ENCODE results near the gene ZBTB24. TPM values are rescaled to one million over a fixed set of nuclear protein-coding genes. Genes with fewer than 3 reads are reported as not detected.

Gene ZBTB24
- total and polyA plus RNA-seq, 2 of the 13 experiments (the other 11 are each of a cell fraction or from before 2014, with no cell fraction given): 1.5 to 6.2 TPM

DNA sequence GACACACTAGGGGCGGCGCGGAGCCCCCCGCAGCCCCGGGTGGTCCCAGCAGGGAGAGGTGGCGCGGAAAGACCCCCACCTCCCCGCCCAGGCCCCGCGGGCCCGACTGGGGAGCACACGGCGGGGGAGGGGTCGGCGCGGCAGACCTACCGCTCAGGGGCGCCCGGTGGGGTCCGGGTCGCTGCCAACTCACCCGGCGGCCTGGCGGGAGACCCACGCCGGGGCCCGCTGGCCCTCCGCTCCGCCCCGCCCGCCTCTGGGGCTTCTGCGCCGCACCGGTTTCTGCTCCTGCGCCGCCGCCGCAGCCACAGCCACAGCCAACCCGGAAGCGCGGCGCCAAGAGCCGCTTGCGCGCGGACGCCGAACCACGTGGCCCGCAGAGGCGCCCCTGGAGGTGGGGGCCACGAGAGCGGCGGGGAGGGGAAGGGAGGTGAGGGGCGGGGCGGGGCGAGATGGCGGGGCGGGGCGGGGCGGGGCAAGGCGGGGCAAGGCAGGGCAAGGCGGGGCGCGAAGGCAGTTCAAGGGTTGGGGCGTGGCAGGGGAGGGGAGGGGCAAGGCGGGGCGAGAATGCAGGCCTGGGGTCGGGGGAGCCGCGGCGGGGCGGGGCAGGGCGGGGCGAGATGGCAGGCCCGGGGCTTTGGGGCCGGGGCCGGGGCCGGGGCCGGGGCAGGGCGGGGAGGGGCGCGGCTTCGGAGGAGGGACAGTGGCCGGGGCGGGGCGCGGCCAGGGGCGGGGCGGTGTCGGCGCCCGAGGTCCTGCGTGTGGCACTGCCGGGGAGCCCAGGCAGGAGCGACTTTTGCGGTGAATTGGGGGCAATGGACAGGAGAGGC is at the start of gene ZBTB24 (continued):
- TF ChIP-seq TMF1 (CRISPR knock-in tag; IDR thresholded peaks at IDR 0.05; ENCODE audit: low read depth) (peak; percentile 85; the same call in 1 of the 2 replicates), ETS1 (CRISPR knock-in tag; IDR thresholded peaks at IDR 0.05) (no peak), ZNF343 (CRISPR knock-in tag; IDR thresholded peaks at IDR 0.05) (no peak), ZFP36L1 (CRISPR knock-in tag; IDR thresholded peaks at IDR 0.05) (0 out of 2 replicates have a peak, but pooled peaks have one; percentile 56), MYPOP (CRISPR knock-in tag; IDR thresholded peaks at IDR 0.05) (peak; percentile 96), NFATC3 (CRISPR knock-in tag; IDR thresholded peaks at IDR 0.05) (no peak), CBX2 (IDR thresholded peaks at IDR 0.05; ENCODE audit: low read depth, low read length) (no peak), CBX2 (CRISPR knock-in tag; IDR thresholded peaks at IDR 0.05; ENCODE audit: low read depth) (0 out of 2 replicates have a peak, but pooled peaks have one; percentile 23), ZNF746 (CRISPR knock-in tag; IDR thresholded peaks at IDR 0.05) (0 out of 2 replicates have a peak, but pooled peaks have one; percentile 35), ZNF691 (CRISPR knock-in tag; IDR thresholded peaks at IDR 0.05; ENCODE audit: borderline replicate concordance, low read depth) (peak; percentile 42; the same call in 1 of the 2 replicates), ZBTB37 (CRISPR knock-in tag; IDR thresholded peaks at IDR 0.05) (no peak), ZNF441 (CRISPR knock-in tag; IDR thresholded peaks at IDR 0.05; ENCODE audit: borderline replicate concordance) (no peak), ZBTB43 (CRISPR knock-in tag; conservative IDR thresholded peaks at IDR 0.05) (0 out of 2 replicates have a peak, but pooled peaks have one; percentile 18), ZFAT (CRISPR knock-in tag; conservative IDR thresholded peaks at IDR 0.05) (no peak), PAX8 (CRISPR knock-in tag; IDR thresholded peaks at IDR 0.05; ENCODE audit: borderline replicate concordance) (no peak), ZNF263 (CRISPR knock-in tag; IDR thresholded peaks at IDR 0.05) (peak; percentile 26; the same call in 1 of the 2 replicates), KLF11 (CRISPR knock-in tag; IDR thresholded peaks at IDR 0.05) (no peak)
- TF ChIP-seq, protein P1, sequence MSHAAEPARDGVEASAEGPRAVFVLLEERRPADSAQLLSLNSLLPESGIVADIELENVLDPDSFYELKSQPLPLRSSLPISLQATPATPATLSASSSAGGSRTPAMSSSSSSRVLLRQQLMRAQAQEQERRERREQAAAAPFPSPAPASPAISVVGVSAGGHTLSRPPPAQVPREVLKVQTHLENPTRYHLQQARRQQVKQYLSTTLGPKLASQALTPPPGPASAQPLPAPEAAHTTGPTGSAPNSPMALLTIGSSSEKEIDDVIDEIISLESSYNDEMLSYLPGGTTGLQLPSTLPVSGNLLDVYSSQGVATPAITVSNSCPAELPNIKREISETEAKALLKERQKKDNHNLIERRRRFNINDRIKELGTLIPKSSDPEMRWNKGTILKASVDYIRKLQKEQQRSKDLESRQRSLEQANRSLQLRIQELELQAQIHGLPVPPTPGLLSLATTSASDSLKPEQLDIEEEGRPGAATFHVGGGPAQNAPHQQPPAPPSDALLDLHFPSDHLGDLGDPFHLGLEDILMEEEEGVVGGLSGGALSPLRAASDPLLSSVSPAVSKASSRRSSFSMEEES (CRISPR knock-in tag; IDR thresholded peaks at IDR 0.05): 0 out of 2 replicates have a peak, but pooled peaks have one; percentile 40
- TF ChIP-seq, protein P2, sequence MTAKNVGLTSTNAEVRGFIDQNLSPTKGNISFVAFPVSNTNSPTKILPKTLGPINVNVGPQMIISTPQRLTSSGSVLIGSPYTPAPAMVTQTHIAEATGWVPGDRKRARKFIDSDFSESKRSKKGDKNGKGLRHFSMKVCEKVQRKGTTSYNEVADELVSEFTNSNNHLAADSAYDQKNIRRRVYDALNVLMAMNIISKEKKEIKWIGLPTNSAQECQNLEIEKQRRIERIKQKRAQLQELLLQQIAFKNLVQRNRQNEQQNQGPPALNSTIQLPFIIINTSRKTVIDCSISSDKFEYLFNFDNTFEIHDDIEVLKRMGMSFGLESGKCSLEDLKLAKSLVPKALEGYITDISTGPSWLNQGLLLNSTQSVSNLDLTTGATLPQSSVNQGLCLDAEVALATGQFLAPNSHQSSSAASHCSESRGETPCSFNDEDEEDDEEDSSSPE (CRISPR knock-in tag; IDR thresholded peaks at IDR 0.05): peak; percentile 77
